H1 (cell line): ENCODE data around the gene CACNA1D. TPM values are rescaled to one million over a fixed set of nuclear protein-coding genes. Genes with fewer than 3 reads are reported as not detected.

Source experiments
- CTCF ChIA-PET: fragments of 300-600 bp; sonication (Branson Sonifier 250); formaldehyde crosslinking; loops from one replicate; lab custom pipeline; 2021; ENCODE audit not compliant: partially characterized antibody; lab: Charles Lee
- POLR2A ChIA-PET: fragments of 300-600 bp; sonication (Branson Sonifier 250); formaldehyde crosslinking; loops from one replicate; lab custom pipeline; 2021; ENCODE audit warnings: inconsistent platforms; ENCODE audit not compliant: partially characterized antibody; lab: Charles Lee
- DNase-seq, 2 experiments: peaks; one replicate each; pipeline versions ENCODE4 v3.0.0 to v3.0.0-alpha.2; 2010 to 2022; ENCODE audit warnings: low spot score in 2 of 2, low read depth in 1 of 2, mixed read lengths in 1 of 2
- FAIRE-seq: peaks from 2 replicates; lab custom pipeline; 2011; peaks lifted over from hg19 to GRCh38; lab: Jason Lieb, UNC
- H2AFZ ChIP-seq: 2 replicates; pipeline ENCODE4 v1.8.1; 2012; ENCODE audit warnings: low read length, inconsistent platforms
- H2AK5ac ChIP-seq: 2 replicates; pipeline ENCODE4 v1.6.1; 2013; ENCODE audit warnings: low read depth, low read length
- H2BK120ac ChIP-seq: replicated peaks from 2 replicates; pipeline ENCODE3; 2013; ENCODE audit warnings: low read depth, low read length, inconsistent platforms
- H2BK12ac ChIP-seq: 2 replicates; pipeline ENCODE4 v1.6.1; 2013; ENCODE audit warnings: low read depth, low read length
- H2BK15ac ChIP-seq: 2 replicates; pipeline ENCODE4 v1.6.1; 2013; ENCODE audit warnings: low read length
- H2BK20ac ChIP-seq: 2 replicates; pipeline ENCODE4 v1.6.1; 2013; ENCODE audit warnings: low read length
- H2BK5ac ChIP-seq: 2 replicates; pipeline ENCODE4 v1.6.1; 2013; ENCODE audit warnings: low read depth, low read length
- H3K14ac ChIP-seq: 2 replicates; pipeline ENCODE4 v1.6.1; 2013; ENCODE audit warnings: inconsistent platforms; ENCODE audit not compliant: insufficient read length
- H3K18ac ChIP-seq: 2 replicates; pipeline ENCODE4 v1.6.1; 2013; ENCODE audit warnings: low read length; ENCODE audit errors: extremely low read depth
- H3K23ac ChIP-seq: 2 replicates; pipeline ENCODE4 v1.6.1; 2013; ENCODE audit warnings: inconsistent platforms; ENCODE audit not compliant: insufficient read length
- H3K23me2 ChIP-seq: 2 replicates; pipeline ENCODE4 v1.6.1; 2013; ENCODE audit warnings: low read depth, low read length
- H3K27ac ChIP-seq: 2 replicates; pipeline ENCODE4 v1.6.1; 2011; ENCODE audit warnings: low read depth, low read length, inconsistent platforms
- H3K27me3 ChIP-seq, 4 experiments: replicated peaks in 1 of 4; 1 replicate in 1 of 4; 2 replicates in 3 of 4; pipeline versions ENCODE4 v1.6.1 to v1.8.1; 2011 to 2013; ENCODE audit warnings: low read length in 3 of 4, mild to moderate bottlenecking in 3 of 4, inconsistent platforms in 2 of 4, mixed read lengths in 2 of 4, moderate library complexity in 1 of 4; ENCODE audit not compliant: control insufficient read depth in 3 of 4, insufficient read depth in 3 of 4; ENCODE audit errors: extremely low read depth in 1 of 4
- H3K36me3 ChIP-seq, 4 experiments: 2 replicates each; pipeline versions ENCODE4 v1.6.1 to v1.8.1; 2011 to 2013; ENCODE audit warnings: mild to moderate bottlenecking in 4 of 4, low read length in 3 of 4, moderate library complexity in 2 of 4, control low read depth in 1 of 4, inconsistent platforms in 1 of 4; ENCODE audit not compliant: insufficient read depth in 4 of 4, control insufficient read depth in 2 of 4
- H3K4ac ChIP-seq: replicated peaks from 2 replicates; pipeline ENCODE3; 2013; ENCODE audit warnings: low read length, low read depth, mixed read lengths, inconsistent platforms; ENCODE audit not compliant: insufficient read length
- H3K4me1 ChIP-seq, 4 experiments: replicated peaks in 1 of 4; 1 replicate in 1 of 4; 2 replicates in 3 of 4; pipeline versions ENCODE4 v1.6.1 to v1.8.1; 2011 to 2013; ENCODE audit warnings: low read length in 3 of 4, inconsistent platforms in 2 of 4, mixed read lengths in 1 of 4; ENCODE audit not compliant: insufficient read depth in 4 of 4, control insufficient read depth in 3 of 4
- H3K4me2 ChIP-seq, 2 experiments: 2 replicates each; pipeline versions ENCODE4 v1.6.1 to v1.8.1; 2011 to 2013; ENCODE audit warnings: low read depth in 2 of 2, low read length in 2 of 2, control low read depth in 1 of 2, inconsistent platforms in 1 of 2, mild to moderate bottlenecking in 1 of 2; ENCODE audit not compliant: insufficient read depth in 1 of 2
- H3K4me3 ChIP-seq, 4 experiments: fragments of 200-600, 300-600 bp in 1 of 4; sonication (generic), shearing (Covaris generic), sonication (Bioruptor Twin) in 1 of 4; 2 replicates each; pipeline versions ENCODE4 v1.5.1 to v1.8.1; 2011 to 2016; ENCODE audit warnings: low read length in 4 of 4, low read depth in 3 of 4, control low read depth in 2 of 4, inconsistent platforms in 2 of 4, mild to moderate bottlenecking in 2 of 4, mixed read lengths in 1 of 4, moderate library complexity in 1 of 4; ENCODE audit not compliant: insufficient read depth in 2 of 4; ENCODE audit errors: extremely low read depth in 1 of 4
- H3K56ac ChIP-seq: replicated peaks from 2 replicates; pipeline ENCODE3; 2013; ENCODE audit warnings: low read depth, mild to moderate bottlenecking, mixed read lengths, low read length, inconsistent platforms; ENCODE audit not compliant: insufficient read length
- H3K79me1 ChIP-seq: 2 replicates; pipeline ENCODE4 v1.6.1; 2013; ENCODE audit warnings: low read depth, low read length, control low read depth
- H3K79me2 ChIP-seq, 2 experiments: 2 replicates each; pipeline versions ENCODE4 v1.6.1 to v1.8.1; 2012 to 2013; ENCODE audit warnings: low read length in 2 of 2, mild to moderate bottlenecking in 2 of 2, inconsistent platforms in 1 of 2; ENCODE audit not compliant: insufficient read depth in 2 of 2, control insufficient read depth in 1 of 2
- H3K9ac ChIP-seq, 4 experiments: replicated peaks in 1 of 4; 1 replicate in 1 of 4; 2 replicates in 3 of 4; pipeline versions ENCODE4 v1.6.1 to v1.8.1; 2011 to 2013; ENCODE audit warnings: low read depth in 3 of 4, low read length in 3 of 4, control low read depth in 2 of 4, mild to moderate bottlenecking in 2 of 4, moderate library complexity in 2 of 4, inconsistent platforms in 1 of 4; ENCODE audit errors: extremely low read depth in 1 of 4
- H3K9me3 ChIP-seq, 2 experiments: 2 replicates each; pipeline versions ENCODE4 v1.6.1 to v1.8.1; 2012 to 2013; ENCODE audit warnings: mild to moderate bottlenecking in 2 of 2, moderate library complexity in 2 of 2, control low read depth in 1 of 2, inconsistent platforms in 1 of 2, low read depth in 1 of 2, low read length in 1 of 2, mixed read lengths in 1 of 2; ENCODE audit not compliant: insufficient read depth in 2 of 2
- H4K20me1 ChIP-seq, 2 experiments: replicated peaks in 1 of 2; 2 replicates each; pipeline versions ENCODE3 to v1.8.1; 2011 to 2013; ENCODE audit warnings: inconsistent platforms in 2 of 2, low read length in 2 of 2, mild to moderate bottlenecking in 1 of 2; ENCODE audit not compliant: insufficient read depth in 2 of 2, control insufficient read depth in 1 of 2
- H4K5ac ChIP-seq: 2 replicates; pipeline ENCODE4 v1.6.1; 2013; ENCODE audit warnings: low read length, low read depth, mixed read lengths, inconsistent platforms; ENCODE audit not compliant: insufficient read length
- H4K8ac ChIP-seq: 2 replicates; pipeline ENCODE4 v1.8.0; 2013; ENCODE audit warnings: mild to moderate bottlenecking, moderate library complexity, low read length, inconsistent platforms; ENCODE audit not compliant: insufficient read depth; ENCODE audit errors: extremely low read depth
- H4K91ac ChIP-seq: replicated peaks from 2 replicates; pipeline ENCODE3; 2013; ENCODE audit warnings: low read length, mixed read lengths, inconsistent platforms; ENCODE audit not compliant: insufficient read length
- BACH1 ChIP-seq: IDR thresholded peaks from 2 replicates; pipeline ENCODE4 v1.6.1; 2012; ENCODE audit warnings: low read length, improper control_type of control experiment
- CHD1 ChIP-seq: IDR thresholded peaks from 2 replicates; pipeline ENCODE4 v1.6.1; 2012; ENCODE audit warnings: low read depth, low read length, improper control_type of control experiment
- HDAC2 ChIP-seq, 2 experiments: fragments of 300-600 bp in 1 of 2; sonication (generic) in 1 of 2; IDR thresholded peaks; 2 replicates each; pipeline ENCODE4 v1.6.1; 2011 to 2012; ENCODE audit warnings: low read depth in 2 of 2, low read length in 2 of 2, mild to moderate bottlenecking in 2 of 2, moderate library complexity in 2 of 2, borderline replicate concordance in 1 of 2, inconsistent platforms in 1 of 2
- HDAC6 ChIP-seq: IDR thresholded peaks from one replicate; pipeline ENCODE4 v1.7.1; 2012; ENCODE audit warnings: low read depth, mild to moderate bottlenecking, inconsistent platforms, low read length, moderate library complexity
- JUN ChIP-seq: IDR thresholded peaks from 2 replicates; pipeline ENCODE4 v1.6.1; 2011; ENCODE audit warnings: low read depth, mild to moderate bottlenecking, improper control_type of control experiment, low read length
- MAFK ChIP-seq: IDR thresholded peaks from 2 replicates; pipeline ENCODE4 v1.6.1; 2012; ENCODE audit warnings: low read depth, mild to moderate bottlenecking, improper control_type of control experiment, low read length
- NRF1 ChIP-seq: IDR thresholded peaks from 2 replicates; pipeline ENCODE4 v1.6.1; 2011; ENCODE audit warnings: mild to moderate bottlenecking, low read depth, low read length, improper control_type of control experiment
- PHF8 ChIP-seq: fragments of 200-600 bp; sonication (generic); conservative IDR thresholded peaks from 2 replicates; pipeline ENCODE4 v1.7.1; 2012; ENCODE audit warnings: low read depth, mild to moderate bottlenecking, inconsistent platforms, low read length, moderate library complexity
- SAP30 ChIP-seq: fragments of 300-600 bp; sonication (generic); IDR thresholded peaks from 2 replicates; pipeline ENCODE4 v1.7.1; 2012; ENCODE audit warnings: low read length, moderate library complexity, mild to moderate bottlenecking, inconsistent platforms; ENCODE audit not compliant: insufficient read depth, insufficient replicate concordance
- SIN3A ChIP-seq, 2 experiments: IDR thresholded peaks in 1 of 2; conservative IDR thresholded peaks in 1 of 2; 2 replicates each; pipeline ENCODE4 v1.6.1; 2011 to 2012; ENCODE audit warnings: low read length in 2 of 2, improper control_type of control experiment in 1 of 2, low read depth in 1 of 2, mild to moderate bottlenecking in 1 of 2
- SIRT6 ChIP-seq: IDR thresholded peaks from one replicate; pipeline ENCODE4 v1.7.1; 2012; ENCODE audit warnings: low read length, inconsistent platforms
- SIX5 ChIP-seq: IDR thresholded peaks from 2 replicates; pipeline ENCODE4 v1.6.1; 2011; ENCODE audit warnings: mild to moderate bottlenecking, low read depth, low read length
- TCF12 ChIP-seq: IDR thresholded peaks from 2 replicates; pipeline ENCODE4 v1.6.1; 2011; ENCODE audit warnings: low read depth, mild to moderate bottlenecking, low read length
- TEAD4 ChIP-seq: IDR thresholded peaks from 2 replicates; pipeline ENCODE4 v1.6.1; 2012; ENCODE audit warnings: low read depth, low read length, inconsistent platforms, mixed read lengths
- ZNF274 ChIP-seq: IDR thresholded peaks from 2 replicates; pipeline ENCODE4 v1.7.0; 2012; ENCODE audit warnings: low read length, borderline replicate concordance; ENCODE audit errors: extremely low read depth
- WGBS, 2 experiments: shearing (Covaris generic) in 1 of 2; methylation state at CpG; one replicate each; pipeline versions ENCODE4 v1.1.6 to v1.1.7; 2013 to 2015; ENCODE audit warnings: low lambda C conversion rate in 2 of 2, mixed read lengths in 2 of 2, inconsistent platforms in 1 of 2, low coverage in 1 of 2, missing lambda C conversion rate in 1 of 2; ENCODE audit not compliant: insufficient replicate concordance in 2 of 2, insufficient coverage in 1 of 2, insufficient read length in 1 of 2; ENCODE audit errors: extremely low coverage in 1 of 2, missing lambda C conversion rate in 1 of 2; 5-methylcytosine and 5-hydroxymethylcytosine counted together
- polyA plus RNA-seq, 7 experiments: library from polyadenylated mRNA; depleted of rRNA in 3 of 7; stranded (reverse) in 5 of 7; unstranded in 2 of 7; fragments of >200 nt in 5 of 7; fragments of 200-250 nt in 2 of 7; gene quantifications; 1 replicate in 5 of 7; 2 replicates in 1 of 7; 4 replicates in 1 of 7; pipeline versions ENCODE4 v1.2.1 to v1.2.3, GENCODE V29; 2011 to 2013; ENCODE audit warnings: missing spikeins in 2 of 7, mixed read lengths in 2 of 7
- total RNA-seq: library from RNA; stranded (reverse); fragmentation: NEBNext Ultra II Directional; extraction: Animal tissue kit (Norgen Biotek cat#: 25700); gene quantifications from 2 replicates; pipeline ENCODE4 v1.2.1, GENCODE V29; 2021

CACNA1D gene
- total and polyA plus RNA-seq, 2 of the 8 experiments (the other 6 are each of a cell fraction or from before 2014, with no cell fraction given): 2.0 to 2.9 TPM

DNA sequence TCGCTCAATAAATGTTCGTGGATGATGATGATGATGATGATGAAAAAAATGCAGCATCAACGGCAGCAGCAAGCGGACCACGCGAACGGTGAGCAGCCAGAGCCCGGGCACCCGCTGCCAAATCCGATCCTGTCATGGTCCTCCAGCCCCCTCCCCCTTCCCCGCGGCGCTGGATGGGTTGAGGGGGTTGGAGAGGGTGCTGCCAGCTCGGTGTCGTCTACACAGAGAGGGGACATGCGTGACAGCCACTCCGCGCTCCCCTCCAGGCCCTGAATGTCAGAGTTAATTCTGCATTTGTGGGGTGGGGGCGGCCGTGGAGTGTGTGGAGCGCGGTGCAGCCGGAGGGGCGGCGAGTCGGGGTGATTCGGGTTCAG lies 722 bp downstream of the CACNA1D start:
- DNase-seq: no peak
- TF ChIP-seq HDAC2 (IDR thresholded peaks at IDR 0.05; ENCODE audit: borderline replicate concordance in 1 of 2, low read depth in 2 of 2, low read length in 2 of 2) (no peak), SAP30 (no peak), HDAC6 (no peak), JUN (no peak), SIN3A (conservative IDR thresholded peaks at IDR 0.05 in 1 of 2, IDR thresholded peaks at IDR 0.05 in 1 of 2; ENCODE audit: low read depth in 1 of 2, low read length in 2 of 2) (no peak), ZNF274 (no peak), PHF8 (no peak), TCF12 (no peak), CHD1 (no peak), SIRT6 (no peak), MAFK (no peak), TEAD4 (no peak), BACH1 (no peak), SIX5 (no peak), NRF1 (no peak)

More for the DNA sequence above, 722 bp downstream of the CACNA1D start:
- H4K91ac ChIP-seq: no peak overlapping the region
- H3K36me3 ChIP-seq: no peaks in the 10 kb centered on the region
- no peak overlapping the region for H2AFZ ChIP-seq
- no peaks in the 10 kb centered on the region for H3K9me3 ChIP-seq
- H3K79me1 ChIP-seq: no peaks in the 10 kb centered on the region
- H3K18ac ChIP-seq: no peak overlapping the region; the same call in 1 of the 2 replicates
- H4K8ac ChIP-seq: peak overlapping the region; percentile 8
- H3K23ac ChIP-seq: no peak overlapping the region
- no peak overlapping the region for H2BK15ac ChIP-seq
- no peak overlapping the region for H2BK5ac ChIP-seq
- H3K4me1 ChIP-seq: peaks cover 0 to 14% (median 9%) of the 10 kb centered on the region in 4 experiments; a peak in 5 of 7 replicates
- CTCF ChIA-PET: interaction anchor here (1.9 kb wide), 1 partner anchor 215 kb away, joined by 7 read pairs; no protein-coding TSS in a partner anchor
- no peak overlapping the region for H2BK120ac ChIP-seq
- 2% methylated on average over 27 of the region's 27 CpGs; no CpG with 5 or more reads in 1 of the 2 experiments for WGBS, 2 experiments
- POLR2A ChIA-PET: no interaction called here
- no peak overlapping the region for H3K27ac ChIP-seq
- no peak overlapping the region; a peak in 1 of 7 replicates for H3K9ac ChIP-seq
- peak overlapping the region; percentile 46 to 70 (median 59) for H3K4me3 ChIP-seq
- H3K23me2 ChIP-seq: peaks cover 16% of the 10 kb centered on the region; the same call in 1 of the 2 replicates
- H3K4ac ChIP-seq: no peak overlapping the region
- no peak for FAIRE-seq
- H2BK12ac ChIP-seq: 0 out of 2 replicates have a peak overlapping the region, but pooled peaks have one; percentile 17
- no peak overlapping the region for H2AK5ac ChIP-seq
- no peaks in the 10 kb centered on the region for H3K79me2 ChIP-seq
- no peak overlapping the region for H3K56ac ChIP-seq
- H3K27me3 ChIP-seq: peaks cover 13 to 46% (median 43%) of the 10 kb centered on the region in 4 experiments
- H3K4me2 ChIP-seq: peak overlapping the region; percentile 99 to 100
- H4K5ac ChIP-seq: no peak overlapping the region
- H2BK20ac ChIP-seq: no peak overlapping the region
- no peak overlapping the region for H3K14ac ChIP-seq
- H4K20me1 ChIP-seq: peaks cover 0 to 2% of the 10 kb centered on the region in 2 experiments
